Measurements from ENCODE around the gene FUT7.

FUT7 gene

GRCh38 chr9:136981588-136982231 lies 50.2 kb downstream of the FUT7 start:
- DNase-seq: no peak

DNA sequence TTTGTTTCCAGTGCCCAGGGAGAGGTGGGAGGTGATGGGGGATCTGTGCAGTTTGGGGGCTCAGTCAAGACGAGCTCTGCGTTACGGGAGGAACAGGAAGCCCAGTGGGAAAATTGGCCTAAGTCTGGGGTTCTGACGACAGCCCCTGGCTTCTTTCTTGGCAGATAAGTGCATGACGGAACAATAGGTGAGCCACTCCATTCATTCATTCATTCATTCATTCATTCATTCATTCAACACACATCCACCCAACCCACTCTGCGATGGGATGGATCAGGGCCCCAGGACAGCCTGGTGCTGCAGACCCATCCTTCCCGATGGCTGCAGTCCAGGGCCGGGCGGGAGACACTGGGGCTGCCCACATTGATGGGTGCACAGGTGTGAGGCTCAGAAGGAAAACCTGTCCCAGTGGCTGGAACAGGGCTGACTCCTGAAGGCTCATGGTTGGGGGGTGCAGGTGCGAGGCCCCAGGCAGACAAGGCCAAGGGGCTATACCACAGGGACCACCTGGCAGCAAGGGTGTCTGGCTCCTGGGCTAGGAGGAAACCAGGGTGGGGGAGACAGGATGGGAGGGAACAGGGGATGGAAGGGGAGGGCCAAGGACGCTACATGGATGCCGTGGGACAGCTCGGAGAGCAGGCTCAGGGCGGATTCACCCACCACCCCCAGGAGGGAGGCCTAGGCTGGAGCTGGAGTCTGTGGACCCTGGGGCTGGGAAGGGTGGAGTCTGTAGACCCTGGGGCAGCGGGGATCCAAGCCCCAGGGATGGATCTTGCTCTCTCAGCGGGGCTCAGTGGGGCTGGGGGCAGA lies 51.0 kb downstream of the FUT7 start:
- no peak for DNase-seq
